NCI-H446 treated with DMSO at 0.1 percent for 48 hours (cell line): ENCODE measurements around the gene KRT12.

Experiments
- DNase-seq: peaks from one replicate; lab custom pipeline; 2025; lab: John Stamatoyannopoulos, UW

Gene KRT12

DNA sequence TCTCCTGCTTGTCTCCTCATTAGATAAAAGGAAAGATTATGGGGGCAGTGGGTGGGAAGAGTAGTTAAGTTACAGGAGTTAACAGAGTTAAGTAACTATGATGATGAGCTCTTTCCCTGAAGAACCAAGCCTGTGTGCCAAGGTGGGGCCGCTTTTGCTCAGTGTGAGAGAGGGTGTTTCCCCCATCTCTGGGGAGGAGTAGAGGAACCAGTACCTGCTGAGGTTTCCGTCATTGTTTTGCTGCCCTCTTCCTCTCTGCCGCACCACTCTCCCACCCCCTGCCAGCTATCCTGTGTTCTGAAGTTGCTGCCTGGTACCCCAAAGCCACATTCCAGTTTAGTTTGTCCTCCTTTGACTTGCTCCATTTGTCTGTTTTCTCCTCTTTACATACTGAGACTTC lies 23.8 kb downstream of the KRT12 start:
- DNase-seq, result no peak

DNA sequence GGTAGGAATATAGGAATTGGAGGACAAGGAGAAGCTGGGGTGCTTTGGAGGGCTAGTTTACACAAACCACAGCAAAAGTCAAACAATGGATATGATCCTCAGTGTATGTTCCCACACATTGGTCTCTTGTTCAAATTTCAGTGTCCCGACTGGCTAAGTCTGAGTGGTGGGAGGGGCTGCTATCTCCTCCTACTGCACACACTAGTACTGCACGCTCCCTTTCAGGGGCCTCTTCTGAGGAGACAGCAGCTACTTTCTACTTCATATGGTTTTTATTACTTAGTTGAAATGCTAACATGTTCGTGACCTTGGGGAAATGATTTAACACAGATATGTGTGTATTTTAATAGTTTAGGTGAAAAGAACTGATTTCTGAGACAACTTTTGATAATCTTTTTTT lies 25.8 kb downstream of the KRT12 start:
- no peak for DNase-seq

- DNase-seq, result no peak
Measured at GRCh38 chr17:40839194-40839593, 27.8 kb downstream of the KRT12 start.

DNA sequence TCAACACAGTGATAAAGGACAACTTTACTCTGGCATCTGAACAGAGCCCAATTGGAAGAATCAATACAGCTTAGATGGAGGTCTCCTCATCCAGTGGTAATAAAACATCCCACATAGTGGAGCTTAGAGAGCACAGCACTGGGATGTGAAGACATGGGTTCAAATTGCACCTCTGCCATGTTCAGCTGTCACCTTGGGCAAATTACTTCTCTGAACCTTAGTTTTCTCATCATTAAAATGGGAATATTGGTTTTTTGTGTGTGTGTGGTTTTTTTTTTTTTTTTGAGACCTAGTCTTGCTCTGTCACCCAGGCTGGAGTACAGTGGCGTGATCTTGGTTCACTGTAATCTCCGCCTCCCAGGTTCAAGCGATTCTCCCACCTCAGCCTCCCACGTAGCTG lies 31.0 kb downstream of the KRT12 start:
- no peak for DNase-seq

- no peak for DNase-seq
Measured at GRCh38 chr17:40833882-40834281, 33.1 kb downstream of the KRT12 start.

DNA sequence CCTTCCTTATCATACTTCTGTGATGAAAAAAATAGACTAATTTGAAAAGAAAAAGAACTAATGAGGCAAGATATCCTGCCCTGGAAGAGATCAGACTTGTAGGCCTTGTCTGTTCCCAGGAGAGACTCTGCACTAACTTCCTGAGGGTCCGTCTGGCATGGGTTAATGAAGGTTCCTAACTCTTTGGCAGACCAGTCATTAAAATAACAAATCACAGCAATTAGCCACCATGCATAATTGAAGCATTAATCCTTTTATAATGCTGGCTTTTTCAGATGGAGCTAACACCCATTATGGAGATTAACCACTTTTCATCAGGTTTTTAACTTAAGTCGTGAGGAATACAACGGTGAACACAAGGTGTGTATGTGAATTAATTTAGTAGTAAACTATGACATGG lies 34.2 kb downstream of the KRT12 start:
- no peak for DNase-seq

DNA sequence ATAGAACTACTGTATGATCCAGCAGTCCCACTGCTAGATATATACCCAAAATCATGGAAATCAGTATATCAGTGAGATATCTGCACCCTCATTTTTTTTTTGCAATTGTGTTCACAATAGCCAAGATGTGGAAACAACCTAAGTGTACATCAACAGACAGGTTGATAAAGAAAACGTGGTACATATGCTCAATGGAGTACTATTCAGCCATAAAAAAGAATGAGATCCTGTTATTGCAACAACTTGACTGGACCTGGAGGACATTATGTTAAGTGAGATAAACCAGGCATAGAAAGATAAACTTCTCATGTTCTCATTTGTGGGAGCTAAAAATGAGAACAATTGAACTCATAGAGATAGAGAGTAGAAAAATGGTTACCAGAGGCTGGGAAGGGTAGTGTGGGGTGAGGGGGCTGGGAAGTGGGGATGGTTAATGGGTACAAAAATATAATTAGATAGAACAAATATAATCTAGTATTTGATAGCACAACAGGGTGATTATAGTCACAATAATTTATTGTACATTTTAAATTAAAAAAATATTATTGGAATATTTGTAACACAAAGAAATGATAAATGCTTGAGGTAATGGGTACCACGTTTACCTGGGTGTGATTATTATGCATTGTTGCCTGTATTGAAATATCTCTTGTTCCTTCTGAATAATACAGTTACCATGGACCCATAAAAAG lies 36.8 kb downstream of the KRT12 start:
- DNase-seq, result no peak

DNA sequence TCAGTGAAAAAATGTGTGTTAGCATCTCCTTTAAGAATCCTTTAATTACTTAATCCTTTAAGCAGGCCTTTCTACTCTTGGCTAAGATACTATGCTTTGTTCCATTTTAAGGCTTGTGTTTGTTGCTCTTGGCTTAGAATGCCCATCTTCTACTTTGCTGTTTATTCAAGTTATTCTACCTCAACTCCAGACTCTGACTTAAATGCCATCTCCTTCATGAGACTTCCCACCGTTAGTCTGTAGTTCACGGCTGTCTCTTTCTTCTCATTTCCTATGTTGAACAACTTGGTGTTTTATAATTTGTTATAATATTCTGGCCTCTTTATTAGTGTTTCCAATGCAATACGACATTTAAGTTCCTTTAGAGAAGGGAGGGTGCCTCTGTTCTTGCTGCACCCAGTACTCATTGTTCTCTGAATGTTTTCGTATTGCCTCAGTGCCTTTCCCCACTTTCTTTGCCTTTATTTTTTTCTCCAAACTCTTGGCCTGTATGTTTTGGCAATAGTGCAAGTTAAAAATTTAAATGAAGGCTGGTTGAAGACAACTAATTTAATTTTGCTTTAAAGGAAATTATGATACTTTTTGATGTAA lies 38.5 kb downstream of the KRT12 start:
- DNase-seq, result no peak

DNA sequence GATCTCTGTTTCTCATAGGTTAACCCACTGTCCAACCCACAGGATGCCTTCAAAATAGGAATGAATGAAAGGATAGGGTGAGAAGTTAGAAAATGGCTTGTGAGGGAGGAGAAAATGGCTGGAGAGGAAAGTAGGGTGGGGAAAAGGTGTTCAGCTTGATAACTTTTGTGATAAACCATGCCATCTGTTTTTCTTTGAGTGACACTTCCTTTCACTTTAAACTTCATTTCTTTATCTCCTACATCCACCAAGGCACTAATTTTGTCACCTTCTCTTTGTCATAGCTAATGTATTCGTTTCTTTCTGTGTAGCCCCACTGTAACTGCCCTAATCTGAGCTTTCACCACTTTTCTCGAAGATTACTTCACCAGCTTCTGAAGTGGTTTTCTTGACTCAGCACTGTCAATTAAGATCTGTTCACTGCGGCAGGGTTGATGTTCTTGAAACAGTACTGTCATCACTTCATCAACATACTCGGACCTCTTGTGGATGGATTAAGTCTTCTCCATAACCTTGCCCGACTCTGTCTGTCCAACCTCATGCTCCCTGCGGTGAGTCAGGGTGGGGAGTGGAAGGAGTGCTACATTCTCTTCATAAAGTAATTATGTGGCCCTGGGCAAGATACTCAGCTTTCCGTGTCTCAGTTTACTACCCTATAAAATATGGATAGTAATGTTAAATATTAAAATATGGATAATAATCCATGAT lies 39.1 kb downstream of the KRT12 start:
- DNase-seq, result no peak

- DNase-seq, result no peak
Measured at GRCh38 chr17:40825599-40825998, 41.4 kb downstream of the KRT12 start.

DNA sequence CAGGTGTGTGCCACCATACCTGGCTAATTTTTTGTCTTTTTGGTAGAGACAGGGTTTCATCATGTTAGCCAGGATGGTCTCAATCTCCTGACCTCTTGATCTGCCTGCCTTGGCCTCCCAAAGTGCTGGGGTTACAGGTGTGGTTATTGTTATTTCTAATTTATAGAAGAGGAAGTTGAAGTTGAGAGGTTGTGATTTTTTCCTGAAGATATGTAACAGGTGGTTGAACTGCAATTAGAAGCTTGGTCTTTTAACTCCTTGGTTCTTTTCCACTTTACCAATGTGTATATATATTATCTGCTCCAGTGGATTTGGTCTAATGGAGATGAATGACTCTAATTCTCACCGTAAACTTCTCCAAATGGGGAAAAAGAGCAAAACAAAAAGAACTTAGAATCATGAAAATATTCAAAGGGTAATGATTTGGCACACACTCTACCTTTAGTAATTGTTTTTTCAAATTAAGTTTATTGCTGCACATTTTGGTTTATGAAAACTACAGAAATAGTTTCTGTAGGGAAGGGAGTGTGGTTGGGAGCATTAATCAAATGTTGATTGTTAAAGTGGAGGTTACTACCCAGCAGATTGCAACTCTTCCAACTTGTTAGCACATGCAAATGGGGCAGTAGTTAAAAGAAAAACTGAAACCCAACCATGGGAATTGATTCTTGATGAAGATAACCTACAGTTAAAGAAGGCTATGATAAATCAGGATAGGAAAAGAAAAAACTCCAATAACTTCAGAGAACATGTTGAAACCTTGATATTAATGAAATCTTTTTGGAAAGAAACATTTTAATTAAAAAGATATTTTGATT lies 42.8 kb downstream of the KRT12 start:
- no peak for DNase-seq

DNA sequence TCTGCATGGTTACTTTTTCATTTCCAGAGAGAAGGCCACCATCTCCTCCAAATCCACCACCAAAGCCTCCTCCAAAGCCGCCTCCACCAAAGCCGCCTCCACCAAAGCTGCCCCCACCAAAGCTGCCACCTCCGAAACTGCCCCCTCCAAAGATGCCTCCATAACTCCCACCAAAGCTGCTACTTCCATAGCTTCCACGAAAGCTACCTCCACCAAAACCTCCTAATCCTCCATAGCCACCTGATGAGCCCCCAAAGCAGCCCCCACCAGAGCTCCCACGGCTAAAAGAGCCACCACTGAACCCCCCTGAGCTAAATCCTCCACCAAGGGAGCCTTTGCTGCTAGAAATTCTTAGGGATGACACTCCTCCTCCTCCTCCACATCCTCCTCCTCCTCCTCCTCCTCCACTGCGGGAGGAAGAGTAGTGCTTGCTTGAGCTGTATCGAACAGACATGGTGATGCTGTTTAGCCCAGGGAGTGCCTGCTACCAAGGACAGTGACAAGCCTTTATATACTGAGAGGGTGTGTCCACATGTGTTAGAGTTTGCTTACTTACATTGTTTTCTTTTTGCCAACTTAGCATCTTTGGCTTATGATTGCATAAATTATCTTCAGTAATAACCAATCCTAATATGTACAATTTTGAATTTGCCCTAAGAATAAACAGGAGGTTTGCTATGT lies 44.8 kb downstream of the KRT12 start, which contains the start of gene KRT10:
TSS of gene KRT10 (minus strand) at position 483 of the 681 bp plus-strand sequence. CDS start at position 454, 29 bp downstream.
- no peak for DNase-seq

DNA sequence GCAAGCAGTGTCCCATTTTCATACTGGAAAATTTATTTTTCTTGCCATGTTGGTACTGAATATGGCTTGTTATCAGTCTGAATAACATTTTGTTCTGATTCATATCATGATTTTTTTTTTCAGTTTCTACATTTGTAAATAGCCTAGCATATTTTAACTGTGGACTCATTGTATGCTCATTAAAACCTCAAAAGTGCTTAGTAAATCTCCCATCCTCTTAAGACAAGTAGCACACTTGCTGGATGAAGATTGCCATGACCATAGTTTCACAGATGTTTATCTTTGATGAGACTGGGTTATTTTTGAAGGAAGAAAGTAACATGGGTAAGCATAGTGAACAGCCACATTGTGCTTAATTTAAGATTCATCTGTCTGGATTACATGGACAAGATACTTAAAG lies 45.5 kb downstream of the KRT12 start:
- no peak for DNase-seq

DNA sequence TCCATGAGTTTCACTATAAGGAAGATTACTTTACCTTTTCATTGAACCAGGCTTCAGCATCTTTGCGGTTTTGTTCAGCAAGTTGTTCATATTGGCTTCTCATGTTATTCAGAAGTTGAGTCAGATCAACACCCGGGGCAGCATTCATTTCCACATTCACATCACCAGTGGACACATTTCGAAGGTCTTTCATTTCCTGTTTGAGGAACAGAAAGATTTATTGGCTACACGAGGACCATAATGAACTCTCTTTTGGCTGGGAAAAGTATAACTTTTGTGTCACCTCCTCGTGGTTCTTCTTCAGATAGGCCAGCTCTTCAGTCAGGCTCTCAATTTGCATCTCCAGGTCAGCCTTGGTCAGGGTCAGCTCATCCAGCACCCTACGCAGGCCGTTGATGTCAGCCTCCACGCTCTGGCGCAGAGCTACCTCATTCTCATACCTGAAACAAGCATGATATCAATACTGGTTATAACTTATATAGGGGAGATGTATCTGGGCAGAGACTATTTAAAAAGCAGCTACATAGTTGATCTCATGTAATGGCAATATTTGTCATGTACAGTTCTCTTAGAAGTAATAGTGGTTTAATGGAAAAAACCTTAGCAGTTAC lies 46.7 kb downstream of the KRT12 start:
- DNase-seq, result no peak

DNA sequence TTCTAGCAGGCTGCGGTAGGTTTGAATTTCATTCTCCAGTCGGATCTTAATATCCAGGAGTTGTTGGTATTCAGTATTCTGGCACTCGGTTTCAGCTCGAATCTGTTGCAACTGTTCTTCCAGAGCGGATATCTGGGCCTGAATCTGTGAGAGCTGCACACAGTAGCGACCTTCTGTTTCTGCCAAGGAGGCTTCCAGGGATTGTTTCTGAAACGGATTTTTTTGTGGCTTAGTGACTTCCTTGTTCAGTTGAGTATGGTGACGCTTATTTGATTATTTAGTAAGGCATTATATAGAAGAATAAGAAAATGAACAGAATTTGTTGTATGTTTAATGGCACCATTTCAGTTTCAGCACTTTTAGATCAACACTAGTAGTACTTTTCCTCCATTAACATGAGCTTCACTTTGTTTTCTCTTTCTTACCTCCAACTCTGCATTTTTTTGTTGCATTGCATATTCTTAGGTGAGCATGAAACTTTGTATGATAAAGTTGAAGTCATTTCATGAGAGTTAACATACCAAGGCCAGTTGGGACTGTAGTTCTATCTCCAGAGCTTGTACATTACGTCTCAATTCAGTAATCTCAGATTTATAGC lies 47.4 kb downstream of the KRT12 start:
- DNase-seq, result no peak

GRCh38 chr17:40818733-40819527 lies 48.1 kb downstream of the KRT12 start:
- peak; percentile 41 for DNase-seq

GRCh38 chr17:40818343-40818732 lies 48.7 kb downstream of the KRT12 start:
- no peak for DNase-seq

GRCh38 chr17:40817103-40817682 lies 49.8 kb downstream of the KRT12 start:
- no peak for DNase-seq

- no peak for DNase-seq
Measured at GRCh38 chr17:40816569-40816968, 50.5 kb downstream of the KRT12 start.

DNA sequence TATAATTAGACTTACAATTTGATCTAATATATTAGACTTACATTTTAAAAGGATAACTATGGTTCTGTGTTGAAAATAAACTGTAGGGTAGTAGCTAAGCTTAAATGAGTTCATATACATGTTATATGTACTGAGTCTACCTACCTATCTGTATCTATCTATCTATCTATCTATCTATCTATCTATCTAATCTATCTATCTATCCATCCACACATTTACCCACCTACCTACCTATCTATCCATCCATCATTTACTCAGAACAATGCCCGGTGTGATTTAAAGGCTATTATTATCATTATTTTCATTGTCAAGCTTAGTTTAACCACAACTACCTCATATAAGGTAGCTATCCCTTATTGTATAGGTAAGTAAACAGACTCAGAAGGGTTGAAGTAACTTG lies 51.6 kb downstream of the KRT12 start:
- no peak for DNase-seq
